ENCODE measurements around the gene KCNQ5. TPM values are rescaled to one million over a fixed set of nuclear protein-coding genes. Genes with fewer than 3 reads are reported as not detected.
"Not testable (repeated sequence)": the region's sequence is repeated elsewhere in the genome, so short reads cannot be mapped to it uniquely, and the experiment has no call there.

Gene KCNQ5
- total RNA-seq (3.0 TPM), polyA plus RNA-seq (1.8 TPM)

GRCh38 chr6:72621291-72622093 is at the start of gene KCNQ5:
TSS of gene KCNQ5 (plus strand) at chr6:72622064.
- H3K4me3 ChIP-seq (ENCODE audit: low read depth, low read length) = peak within 1 kb of the TSS; percentile 47

GRCh38 chr6:72579865-72580264 is 42.0 kb upstream of the KCNQ5 start:
- no peak for DNase-seq (ENCODE audit: extremely low spot score)
- Histone ChIP-seq H3K4me3 (ENCODE audit: low read depth, low read length) (no peak overlapping the region), H3K36me3 (ENCODE audit: insufficient read depth) (no peaks in the 10 kb centered on the region), H3K4me1 (ENCODE audit: insufficient read depth) (no peaks in the 10 kb centered on the region), H3K27ac (ENCODE audit: low read depth) (no peak overlapping the region)
- 86% methylated on average over 2 of the region's 2 CpGs for WGBS

More at GRCh38 chr6:72621291-72622093, at the start of gene KCNQ5:
- H3K27ac ChIP-seq (ENCODE audit: low read depth) = no peak within 1 kb of the TSS
- no peaks in the 10 kb centered on the region for H3K36me3 ChIP-seq (ENCODE audit: insufficient read depth)
- no peaks in the 10 kb centered on the region for H3K4me1 ChIP-seq (ENCODE audit: insufficient read depth)
- DNase-seq (ENCODE audit: extremely low spot score) = no peak
- under 1% methylated on average over 58 of the region's 58 CpGs for WGBS

GRCh38 chr6:72580281-72580940 is 41.5 kb upstream of the KCNQ5 start:
- 17% methylated on average over 6 of the region's 6 CpGs for WGBS
- no peak for DNase-seq (ENCODE audit: extremely low spot score)
- H3K4me1 ChIP-seq (ENCODE audit: insufficient read depth) = no peaks in the 10 kb centered on the region
- H3K27ac ChIP-seq (ENCODE audit: low read depth) = no peak overlapping the region
- H3K4me3 ChIP-seq (ENCODE audit: low read depth, low read length) = no peak overlapping the region
- H3K36me3 ChIP-seq (ENCODE audit: insufficient read depth) = no peaks in the 10 kb centered on the region

GRCh38 chr6:72580950-72581349 is 40.9 kb upstream of the KCNQ5 start:
- DNase-seq (ENCODE audit: extremely low spot score); H3K36me3 ChIP-seq (ENCODE audit: insufficient read depth); H3K4me3 ChIP-seq (ENCODE audit: low read depth, low read length); H3K4me1 ChIP-seq (ENCODE audit: insufficient read depth); H3K27ac ChIP-seq (ENCODE audit: low read depth): not testable (repeated sequence)
- 88% methylated on average over 2 of the region's 2 CpGs for WGBS

GRCh38 chr6:72588155-72588554 is 33.7 kb upstream of the KCNQ5 start:
- DNase-seq (ENCODE audit: extremely low spot score) = no peak
- H3K4me3 ChIP-seq (ENCODE audit: low read depth, low read length) = no peak overlapping the region
- no peaks in the 10 kb centered on the region for H3K36me3 ChIP-seq (ENCODE audit: insufficient read depth)
- no peaks in the 10 kb centered on the region for H3K4me1 ChIP-seq (ENCODE audit: insufficient read depth)
- H3K27ac ChIP-seq (ENCODE audit: low read depth) = no peak overlapping the region
- WGBS = 84% methylated on average over 7 of the region's 7 CpGs

GRCh38 chr6:72589096-72589495 is 32.8 kb upstream of the KCNQ5 start:
- H3K4me1 ChIP-seq (ENCODE audit: insufficient read depth) = no peaks in the 10 kb centered on the region
- no peak overlapping the region for H3K4me3 ChIP-seq (ENCODE audit: low read depth, low read length)
- no peak for DNase-seq (ENCODE audit: extremely low spot score)
- H3K27ac ChIP-seq (ENCODE audit: low read depth) = no peak overlapping the region
- H3K36me3 ChIP-seq (ENCODE audit: insufficient read depth) = no peaks in the 10 kb centered on the region
- 31% methylated on average over 1 of the region's 1 CpG for WGBS

- no peaks in the 10 kb centered on the region for H3K4me1 ChIP-seq (ENCODE audit: insufficient read depth)
- H3K4me3 ChIP-seq (ENCODE audit: low read depth, low read length) = no peak overlapping the region
- no peaks in the 10 kb centered on the region for H3K36me3 ChIP-seq (ENCODE audit: insufficient read depth)
- DNase-seq (ENCODE audit: extremely low spot score) = no peak
- no peak overlapping the region for H3K27ac ChIP-seq (ENCODE audit: low read depth)
- WGBS = 80% methylated on average over 3 of the region's 3 CpGs
Observed at GRCh38 chr6:72595812-72596211, 26.1 kb upstream of the KCNQ5 start.

GRCh38 chr6:72616406-72617015 is 5.4 kb upstream of the KCNQ5 start:
- WGBS = 39% methylated on average over 3 of the region's 3 CpGs
- H3K4me3 ChIP-seq (ENCODE audit: low read depth, low read length) = no peak overlapping the region
- H3K36me3 ChIP-seq (ENCODE audit: insufficient read depth) = no peaks in the 10 kb centered on the region
- no peak for DNase-seq (ENCODE audit: extremely low spot score)
- no peak overlapping the region for H3K27ac ChIP-seq (ENCODE audit: low read depth)
- no peaks in the 10 kb centered on the region for H3K4me1 ChIP-seq (ENCODE audit: insufficient read depth)

GRCh38 chr6:72617721-72618120 is 4.1 kb upstream of the KCNQ5 start:
- 93% methylated on average over 3 of the region's 3 CpGs for WGBS
- Histone ChIP-seq H3K4me1 (ENCODE audit: insufficient read depth) (no peaks in the 10 kb centered on the region), H3K36me3 (ENCODE audit: insufficient read depth) (no peaks in the 10 kb centered on the region), H3K4me3 (ENCODE audit: low read depth, low read length) (no peak overlapping the region), H3K27ac (ENCODE audit: low read depth) (no peak overlapping the region)
- no peak for DNase-seq (ENCODE audit: extremely low spot score)

GRCh38 chr6:72619883-72620696 is 1.8 kb upstream of the KCNQ5 start:
- no peak overlapping the region for H3K4me3 ChIP-seq (ENCODE audit: low read depth, low read length)
- no peak overlapping the region for H3K27ac ChIP-seq (ENCODE audit: low read depth)
- 7% methylated on average over 31 of the region's 31 CpGs for WGBS
- H3K4me1 ChIP-seq (ENCODE audit: insufficient read depth) = no peaks in the 10 kb centered on the region
- no peak for DNase-seq (ENCODE audit: extremely low spot score)
- H3K36me3 ChIP-seq (ENCODE audit: insufficient read depth) = no peaks in the 10 kb centered on the region

- Histone ChIP-seq H3K27ac (ENCODE audit: low read depth) (no peak overlapping the region), H3K36me3 (ENCODE audit: insufficient read depth) (no peaks in the 10 kb centered on the region), H3K4me1 (ENCODE audit: insufficient read depth) (no peaks in the 10 kb centered on the region), H3K4me3 (ENCODE audit: low read depth, low read length) (peak overlapping the region; percentile 47)
- no peak for DNase-seq (ENCODE audit: extremely low spot score)
- WGBS = 13% methylated on average over 21 of the region's 21 CpGs
Observed at GRCh38 chr6:72620871-72621290, 983 bp upstream of the KCNQ5 start.

- H3K36me3 ChIP-seq (ENCODE audit: insufficient read depth) = no peaks in the 10 kb centered on the region
- DNase-seq (ENCODE audit: extremely low spot score) = no peak
- peak overlapping the region; percentile 47 for H3K4me3 ChIP-seq (ENCODE audit: low read depth, low read length)
- no peak overlapping the region for H3K27ac ChIP-seq (ENCODE audit: low read depth)
- WGBS = under 1% methylated on average over 89 of the region's 89 CpGs
- H3K4me1 ChIP-seq (ENCODE audit: insufficient read depth) = no peaks in the 10 kb centered on the region
Observed at GRCh38 chr6:72622094-72622940, 453 bp downstream of the KCNQ5 start.

GRCh38 chr6:72623808-72624207 is 1.9 kb downstream of the KCNQ5 start:
- H3K36me3 ChIP-seq (ENCODE audit: insufficient read depth) = no peaks in the 10 kb centered on the region
- no peak overlapping the region for H3K27ac ChIP-seq (ENCODE audit: low read depth)
- 49% methylated on average over 5 of the region's 5 CpGs for WGBS
- no peak for DNase-seq (ENCODE audit: extremely low spot score)
- no peak overlapping the region for H3K4me3 ChIP-seq (ENCODE audit: low read depth, low read length)
- H3K4me1 ChIP-seq (ENCODE audit: insufficient read depth) = no peaks in the 10 kb centered on the region

Measured in urinary bladder (tissue), 4 donors.